ENCODE data around the gene MYO3B. TPM values are rescaled to one million over a fixed set of nuclear protein-coding genes. Genes with fewer than 3 reads are reported as not detected.

MYO3B gene
- total and polyA plus RNA-seq, 2 donors (not counting 3 experiments of a cell fraction or from before 2014, with no cell fraction given): 0.03 TPM; not detected in 1

DNA sequence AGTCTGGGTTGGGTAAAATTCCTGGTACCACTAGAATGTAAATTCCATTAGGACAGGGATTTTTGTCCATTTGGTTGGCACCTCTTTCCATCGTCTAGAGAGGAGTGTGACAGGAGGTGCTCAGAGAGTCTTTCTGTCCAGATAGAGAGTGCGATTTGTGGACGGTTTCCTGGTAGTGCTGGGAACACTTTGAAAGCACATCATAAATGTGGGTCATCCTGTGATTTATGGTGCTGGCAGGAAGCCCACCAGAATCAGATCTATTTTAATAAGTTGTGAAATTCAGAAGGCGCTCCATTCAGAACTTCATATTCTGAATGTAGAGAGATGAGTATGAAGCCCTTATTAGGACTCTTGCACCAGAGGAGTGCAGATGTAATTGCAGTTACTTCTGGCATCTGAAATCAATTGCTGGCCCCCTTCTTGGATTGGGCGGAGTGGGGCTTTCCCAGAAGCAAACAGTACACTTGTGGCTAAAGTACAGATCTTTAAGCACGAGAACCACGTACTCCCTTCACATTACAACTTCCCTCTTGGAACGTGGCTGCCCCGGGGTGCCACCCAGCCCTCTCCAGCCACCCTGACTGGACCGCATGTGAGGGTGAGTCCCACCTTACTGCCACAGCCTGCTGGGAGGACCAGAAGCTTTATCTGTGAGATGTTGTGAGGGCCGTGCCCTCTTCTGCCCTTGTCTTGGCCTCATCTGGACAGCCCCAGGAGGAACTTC lies 243.2 kb downstream of the MYO3B start:
- no peak overlapping the region for H2AFZ ChIP-seq (ENCODE audit: low read depth, low read length)
- H3K4me1 ChIP-seq (ENCODE audit: control insufficient read depth, extremely low read depth, insufficient read depth, low read length): no peaks in the 10 kb centered on the region
- FAIRE-seq (no peak), DNase-seq (ENCODE audit: low read depth, low spot score) (no peak)
- dilution Hi-C loops (cut with MboI; ENCODE audit: extremely low pct_ligation_motif_present, low sequenced_read_pairs) (no loop called here), intact Hi-C loops (cut with micrococcal nuclease) (no loop called here)
- H3K4me2 ChIP-seq (ENCODE audit: insufficient read depth, low read length): no peak overlapping the region
- BruUV-seq (replicated peaks): no TSS peak
- no peak overlapping the region for H3K4me3 ChIP-seq (replicated peaks in 1 of 3; ENCODE audit: insufficient read depth in 1 of 3, low read depth in 1 of 3, low read length in 3 of 3)
- no peaks in the 10 kb centered on the region for H4K20me1 ChIP-seq (replicated peaks; ENCODE audit: control insufficient read depth, extremely low read depth, insufficient read depth, low read length)
- no peak overlapping the region for H3K27ac ChIP-seq (ENCODE audit: insufficient read depth, low read depth, low read length)
- H3K9me3 ChIP-seq (replicated peaks; ENCODE audit: control insufficient read depth, insufficient read depth, low read length): no peaks in the 10 kb centered on the region
- CTCF ChIA-PET: interaction anchor here (1.2 to 2.2 kb wide), 2 partner anchors 12 kb away, joined by 5 to 16 read pairs; no protein-coding TSS in a partner anchor
- no peaks in the 10 kb centered on the region for H3K36me3 ChIP-seq (ENCODE audit: control insufficient read depth in 2 of 2, extremely low read depth in 1 of 2, insufficient read depth in 2 of 2, low read length in 2 of 2)
- no peaks in the 10 kb centered on the region for H3K9me1 ChIP-seq (replicated peaks; ENCODE audit: control insufficient read depth, extremely low read depth, insufficient read depth, low read length)
- no peak overlapping the region for H3K9ac ChIP-seq (replicated peaks; ENCODE audit: extremely low read depth, insufficient read depth, low read length)
- POLR2A ChIA-PET: no interaction called here
- H3K27me3 ChIP-seq (ENCODE audit: control insufficient read depth in 2 of 2, insufficient read depth in 2 of 2, low read length in 2 of 2): peaks cover 0 to 3% of the 10 kb centered on the region in 2 experiments
- H3K79me2 ChIP-seq (ENCODE audit: control insufficient read depth, insufficient read depth, low read length): no peaks in the 10 kb centered on the region
- TF ChIP-seq, protein P1, sequence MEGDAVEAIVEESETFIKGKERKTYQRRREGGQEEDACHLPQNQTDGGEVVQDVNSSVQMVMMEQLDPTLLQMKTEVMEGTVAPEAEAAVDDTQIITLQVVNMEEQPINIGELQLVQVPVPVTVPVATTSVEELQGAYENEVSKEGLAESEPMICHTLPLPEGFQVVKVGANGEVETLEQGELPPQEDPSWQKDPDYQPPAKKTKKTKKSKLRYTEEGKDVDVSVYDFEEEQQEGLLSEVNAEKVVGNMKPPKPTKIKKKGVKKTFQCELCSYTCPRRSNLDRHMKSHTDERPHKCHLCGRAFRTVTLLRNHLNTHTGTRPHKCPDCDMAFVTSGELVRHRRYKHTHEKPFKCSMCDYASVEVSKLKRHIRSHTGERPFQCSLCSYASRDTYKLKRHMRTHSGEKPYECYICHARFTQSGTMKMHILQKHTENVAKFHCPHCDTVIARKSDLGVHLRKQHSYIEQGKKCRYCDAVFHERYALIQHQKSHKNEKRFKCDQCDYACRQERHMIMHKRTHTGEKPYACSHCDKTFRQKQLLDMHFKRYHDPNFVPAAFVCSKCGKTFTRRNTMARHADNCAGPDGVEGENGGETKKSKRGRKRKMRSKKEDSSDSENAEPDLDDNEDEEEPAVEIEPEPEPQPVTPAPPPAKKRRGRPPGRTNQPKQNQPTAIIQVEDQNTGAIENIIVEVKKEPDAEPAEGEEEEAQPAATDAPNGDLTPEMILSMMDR (IDR thresholded peaks at IDR 0.05; ENCODE audit: extremely low read depth in 1 of 2, insufficient read depth in 1 of 2, low read depth in 1 of 2, low read length in 2 of 2): no peak
- TF ChIP-seq EZH2 (IDR thresholded peaks at IDR 0.05; ENCODE audit: borderline replicate concordance, low read depth, low read length, severe bottlenecking): no peak
- TF ChIP-seq, protein P2, sequence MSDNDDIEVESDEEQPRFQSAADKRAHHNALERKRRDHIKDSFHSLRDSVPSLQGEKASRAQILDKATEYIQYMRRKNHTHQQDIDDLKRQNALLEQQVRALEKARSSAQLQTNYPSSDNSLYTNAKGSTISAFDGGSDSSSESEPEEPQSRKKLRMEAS (IDR thresholded peaks at IDR 0.05; ENCODE audit: insufficient read depth, insufficient read length): no peak
- no peak for TF ChIP-seq GATA2 (IDR thresholded peaks at IDR 0.05; ENCODE audit: insufficient read depth, insufficient read length, low read depth, low read length)
- no peak for TF ChIP-seq MYC (IDR thresholded peaks at IDR 0.05; ENCODE audit: low read depth, low read length)
- no peak for TF ChIP-seq POLR2A (IDR thresholded peaks at IDR 0.05; ENCODE audit: low read depth, low read length)
- no peak for TF ChIP-seq JUN (IDR thresholded peaks at IDR 0.05; ENCODE audit: borderline replicate concordance, insufficient read depth, insufficient read length, low read depth)
- TF ChIP-seq FOS (IDR thresholded peaks at IDR 0.05; ENCODE audit: borderline replicate concordance, insufficient read depth, low read length): no peak
- TF ChIP-seq POLR2AphosphoS5 (IDR thresholded peaks at IDR 0.05; ENCODE audit: insufficient read depth, low read depth, low read length): no peak
